Effector memory CD4-positive, alpha-beta T cell (primary cell): ENCODE measurements around the gene ATP13A4.

Experiments
- DNase-seq, 3 donors: peaks; one replicate each; pipeline ENCODE4 v3.0.0-alpha.2; 2020
- H3K27ac ChIP-seq: 2 replicates; pipeline ENCODE4 v1.7.0; 2013; ENCODE audit warnings: mild to moderate bottlenecking, low read length, moderate library complexity; ENCODE audit not compliant: insufficient read depth, poor library complexity, severe bottlenecking
- H3K27me3 ChIP-seq: replicated peaks from 2 replicates; pipeline ENCODE4 v1.7.0; 2013; ENCODE audit warnings: mild to moderate bottlenecking, low read length; ENCODE audit not compliant: insufficient read depth, control insufficient read depth, poor library complexity, severe bottlenecking
- H3K36me3 ChIP-seq: 2 replicates; pipeline ENCODE4 v1.7.0; 2013; ENCODE audit warnings: mild to moderate bottlenecking, low read length, moderate library complexity; ENCODE audit not compliant: control insufficient read depth, insufficient read depth
- H3K4me1 ChIP-seq: 2 replicates; pipeline ENCODE4 v1.7.0; 2013; ENCODE audit warnings: low read length, mild to moderate bottlenecking; ENCODE audit not compliant: control insufficient read depth, insufficient read depth, poor library complexity, severe bottlenecking
- H3K4me3 ChIP-seq: 2 replicates; pipeline ENCODE4 v1.7.0; 2013; ENCODE audit warnings: low read length, low read depth, mild to moderate bottlenecking; ENCODE audit not compliant: insufficient read depth, poor library complexity, severe bottlenecking
- H3K9me3 ChIP-seq: 2 replicates; pipeline ENCODE4 v1.7.0; 2013; ENCODE audit warnings: mild to moderate bottlenecking, low read length, moderate library complexity; ENCODE audit not compliant: control insufficient read depth

Gene ATP13A4

DNA sequence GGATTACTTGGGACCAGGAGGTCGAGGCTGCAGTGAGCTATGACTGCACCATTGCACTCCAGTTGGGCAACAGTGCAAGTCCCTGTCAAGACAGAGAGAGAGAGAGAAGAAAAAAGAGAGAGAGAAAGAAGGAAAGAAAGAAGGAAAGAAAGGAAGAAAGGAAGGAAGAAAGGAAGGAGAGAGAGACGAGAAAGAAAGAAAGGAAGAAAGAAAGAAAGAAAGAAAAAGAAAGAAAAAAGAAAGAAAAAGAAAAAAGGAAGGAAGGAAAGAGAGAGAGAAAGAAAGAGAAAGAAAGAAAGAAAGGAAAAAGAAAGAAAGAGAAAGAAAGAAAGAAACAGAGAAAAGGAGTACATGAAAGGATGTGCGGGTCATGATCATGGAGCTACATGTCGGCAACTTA lies 80.2 kb downstream of the ATP13A4 start:
- no peak overlapping the region for H3K27ac ChIP-seq
- H3K4me3 ChIP-seq, result no peak overlapping the region
- H3K36me3 ChIP-seq, result no peaks in the 10 kb centered on the region
- no peaks in the 10 kb centered on the region for H3K27me3 ChIP-seq
- H3K9me3 ChIP-seq, result no peaks in the 10 kb centered on the region
- no peak for DNase-seq
- H3K4me1 ChIP-seq, result no peaks in the 10 kb centered on the region

DNA sequence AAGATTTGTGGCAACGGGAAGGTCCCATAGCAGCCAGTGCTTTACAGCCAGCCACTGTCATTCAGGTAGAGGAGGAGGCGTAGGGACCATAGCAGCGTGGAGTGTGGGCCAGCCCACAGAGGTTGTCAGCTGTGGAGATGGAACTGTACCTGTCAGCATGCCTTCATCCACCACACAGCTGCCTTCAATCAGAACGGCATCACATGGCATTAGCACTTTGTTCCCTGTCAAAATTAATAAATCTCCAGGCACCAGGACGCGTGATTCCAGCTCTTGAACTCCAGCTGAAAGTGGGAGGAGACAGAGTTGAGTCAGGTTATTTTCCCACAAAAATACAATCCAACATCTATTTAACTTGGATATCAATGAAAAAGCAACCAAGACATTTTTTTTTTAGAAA lies 84.0 kb downstream of the ATP13A4 start:
- no peaks in the 10 kb centered on the region for H3K9me3 ChIP-seq
- H3K4me1 ChIP-seq, result no peaks in the 10 kb centered on the region
- DNase-seq, result no peak
- H3K27me3 ChIP-seq, result no peaks in the 10 kb centered on the region
- no peak overlapping the region for H3K4me3 ChIP-seq
- no peak overlapping the region for H3K27ac ChIP-seq
- no peaks in the 10 kb centered on the region for H3K36me3 ChIP-seq

DNA sequence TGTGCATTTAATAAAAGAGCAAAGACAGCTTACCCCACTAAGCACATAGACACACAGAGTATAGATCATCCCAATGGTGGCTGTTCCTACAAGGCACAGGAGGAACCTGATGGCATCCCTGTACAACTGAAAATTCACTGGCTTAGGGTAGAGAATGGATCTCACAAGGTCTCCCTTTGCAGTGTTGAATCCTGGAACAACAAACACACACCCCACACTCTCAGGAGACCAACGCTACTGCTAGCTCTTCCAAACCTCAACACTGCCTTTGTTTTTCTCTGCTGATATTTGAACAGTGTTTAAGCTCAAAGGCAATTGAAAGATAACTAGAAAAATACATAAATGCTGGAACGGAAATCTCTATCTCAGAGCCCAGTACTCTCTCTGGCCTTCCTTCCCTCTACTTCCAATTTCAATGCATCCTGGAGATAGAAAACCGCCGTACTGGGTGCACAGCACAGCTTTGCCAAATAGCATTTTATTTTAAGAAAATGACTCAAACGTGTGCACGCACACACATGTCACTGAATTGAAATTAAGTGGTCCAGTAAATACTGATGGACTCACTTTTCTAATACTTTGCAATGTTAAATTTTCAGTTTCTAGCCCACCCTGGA lies 88.6 kb downstream of the ATP13A4 start:
- Histone ChIP-seq H3K36me3 (no peaks in the 10 kb centered on the region), H3K9me3 (no peaks in the 10 kb centered on the region), H3K27ac (no peak overlapping the region), H3K4me1 (no peaks in the 10 kb centered on the region), H3K27me3 (no peaks in the 10 kb centered on the region), H3K4me3 (no peak overlapping the region)
- no peak for DNase-seq

DNA sequence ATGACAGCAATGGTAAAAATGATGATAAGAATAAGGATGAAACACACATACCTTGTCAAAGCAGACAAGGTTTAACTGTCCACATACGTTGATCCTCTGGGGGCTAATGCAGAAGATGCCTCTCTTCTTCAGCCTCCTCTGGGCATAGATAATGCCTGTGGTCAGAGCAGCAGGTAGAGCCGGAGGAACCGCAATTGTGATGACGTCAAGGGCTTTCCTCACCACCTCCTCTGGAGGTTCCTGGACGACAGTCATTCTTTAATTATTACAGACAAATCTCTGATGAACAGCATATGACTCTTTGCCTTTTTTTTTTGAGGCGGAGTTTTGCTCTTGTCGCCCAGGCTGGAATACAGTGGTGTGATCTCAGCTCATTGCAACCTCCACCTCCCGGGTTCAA lies 89.8 kb downstream of the ATP13A4 start:
- Histone ChIP-seq H3K4me1 (no peaks in the 10 kb centered on the region), H3K36me3 (no peaks in the 10 kb centered on the region), H3K27ac (no peak overlapping the region), H3K27me3 (no peaks in the 10 kb centered on the region), H3K9me3 (no peaks in the 10 kb centered on the region), H3K4me3 (no peak overlapping the region)
- DNase-seq, result no peak

DNA sequence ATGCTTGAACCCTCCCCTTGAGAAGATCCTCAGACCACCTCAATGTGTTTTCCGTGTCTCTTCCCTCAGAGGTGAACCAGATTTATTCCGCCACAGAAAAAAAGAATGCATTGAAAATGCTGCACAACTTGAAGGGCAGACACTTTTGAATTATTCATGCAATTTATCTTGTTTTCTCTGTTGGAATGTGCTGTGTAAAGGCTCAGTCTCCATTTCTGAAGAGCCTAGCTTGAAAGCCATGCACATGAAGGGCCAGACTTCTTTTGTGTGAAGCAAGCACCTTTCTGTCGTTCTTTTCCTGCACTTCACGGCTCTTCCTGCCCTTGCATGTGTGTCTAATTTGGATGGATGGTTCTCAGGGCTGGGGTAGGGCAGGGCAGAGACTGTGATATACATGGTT lies 97.2 kb downstream of the ATP13A4 start:
- no peak overlapping the region for H3K27ac ChIP-seq
- H3K9me3 ChIP-seq, result no peaks in the 10 kb centered on the region
- no peak for DNase-seq
- H3K4me3 ChIP-seq, result no peak overlapping the region
- no peaks in the 10 kb centered on the region for H3K4me1 ChIP-seq
- no peaks in the 10 kb centered on the region for H3K36me3 ChIP-seq
- H3K27me3 ChIP-seq, result no peaks in the 10 kb centered on the region

DNA sequence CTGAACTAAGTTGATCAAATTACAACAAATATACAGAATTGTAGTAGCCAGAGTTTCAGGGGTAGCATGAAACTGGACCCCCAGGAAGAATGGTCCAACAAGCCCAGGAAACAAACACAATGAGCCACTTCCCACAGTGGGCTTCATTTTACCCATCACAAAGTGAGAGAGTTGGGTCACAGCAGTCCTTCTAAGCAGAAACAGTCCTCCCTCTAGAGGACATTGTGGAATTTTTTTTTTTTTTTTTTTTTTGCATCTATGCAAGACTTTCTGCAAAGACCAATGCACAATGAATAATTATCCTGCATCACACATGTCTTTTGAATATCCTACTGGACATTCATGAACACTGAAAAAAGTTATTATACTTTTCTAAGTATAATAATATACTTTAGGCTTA lies 102.4 kb downstream of the ATP13A4 start:
- no peaks in the 10 kb centered on the region for H3K36me3 ChIP-seq

DNA sequence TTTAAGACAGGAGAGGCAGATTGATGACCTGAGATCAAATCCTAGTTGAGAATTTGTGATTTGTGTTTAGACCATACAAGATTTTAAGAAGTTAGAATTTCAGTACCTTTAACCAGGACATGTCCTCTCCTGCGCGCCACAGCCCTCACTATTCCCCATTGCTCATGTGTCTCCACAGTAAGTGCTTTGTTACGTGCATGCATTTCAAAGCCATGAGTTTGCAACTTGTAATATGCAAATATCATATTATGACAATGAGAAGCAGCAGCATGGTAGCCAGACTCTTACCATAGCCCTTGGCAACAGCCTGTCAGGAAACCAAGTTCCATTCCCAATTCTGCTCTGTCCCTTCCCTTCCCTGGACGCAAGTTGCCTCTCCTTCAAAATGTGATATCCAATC lies 102.8 kb downstream of the ATP13A4 start:
- Histone ChIP-seq H3K4me3 (no peak overlapping the region), H3K36me3 (no peaks in the 10 kb centered on the region), H3K9me3 (no peaks in the 10 kb centered on the region)

More for the DNA sequence above, 102.4 kb downstream of the ATP13A4 start:
- no peak overlapping the region for H3K4me3 ChIP-seq
- no peak for DNase-seq
- H3K27me3 ChIP-seq, result no peaks in the 10 kb centered on the region
- H3K4me1 ChIP-seq, result no peaks in the 10 kb centered on the region
- H3K27ac ChIP-seq, result no peak overlapping the region
- no peaks in the 10 kb centered on the region for H3K9me3 ChIP-seq

DNA sequence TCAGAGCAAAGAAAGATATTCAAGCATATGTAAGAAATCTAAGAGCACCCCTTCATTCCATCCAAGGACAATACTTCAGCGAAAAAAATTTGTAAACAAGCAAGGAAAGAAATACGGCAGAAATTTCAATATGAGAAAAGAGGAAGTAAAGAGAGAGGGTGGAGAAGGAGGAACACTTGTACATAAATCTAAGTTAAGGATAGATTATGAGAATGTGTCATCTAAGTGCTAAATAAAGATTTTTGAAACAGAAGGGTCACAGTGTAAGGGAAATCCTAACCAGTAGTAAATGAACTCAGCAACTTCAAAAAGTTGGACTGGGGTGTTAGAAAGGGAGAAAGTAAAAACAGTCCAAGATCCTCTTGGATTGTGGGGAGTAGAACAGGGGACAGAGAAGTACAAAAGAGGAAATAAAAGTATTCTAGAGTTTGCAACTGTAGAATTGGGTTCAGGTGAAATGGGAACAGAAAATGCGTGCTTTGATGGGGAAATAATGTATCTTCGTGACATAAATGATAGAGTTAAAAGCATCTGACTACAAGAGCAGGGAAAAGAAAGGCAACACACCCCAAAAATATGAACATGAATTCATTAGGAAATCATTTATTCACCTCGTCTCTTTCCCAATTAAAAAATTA lies 107.6 kb downstream of the ATP13A4 start:
- no peak overlapping the region for H3K27ac ChIP-seq
- H3K9me3 ChIP-seq, result no peaks in the 10 kb centered on the region
- H3K27me3 ChIP-seq, result no peaks in the 10 kb centered on the region
- H3K4me1 ChIP-seq, result no peaks in the 10 kb centered on the region
- DNase-seq, result no peak
- H3K36me3 ChIP-seq, result no peaks in the 10 kb centered on the region
- no peak overlapping the region for H3K4me3 ChIP-seq

More for the DNA sequence above, 102.8 kb downstream of the ATP13A4 start:
- DNase-seq, result no peak
- Histone ChIP-seq H3K27ac (no peak overlapping the region), H3K4me1 (no peaks in the 10 kb centered on the region), H3K27me3 (no peaks in the 10 kb centered on the region)

DNA sequence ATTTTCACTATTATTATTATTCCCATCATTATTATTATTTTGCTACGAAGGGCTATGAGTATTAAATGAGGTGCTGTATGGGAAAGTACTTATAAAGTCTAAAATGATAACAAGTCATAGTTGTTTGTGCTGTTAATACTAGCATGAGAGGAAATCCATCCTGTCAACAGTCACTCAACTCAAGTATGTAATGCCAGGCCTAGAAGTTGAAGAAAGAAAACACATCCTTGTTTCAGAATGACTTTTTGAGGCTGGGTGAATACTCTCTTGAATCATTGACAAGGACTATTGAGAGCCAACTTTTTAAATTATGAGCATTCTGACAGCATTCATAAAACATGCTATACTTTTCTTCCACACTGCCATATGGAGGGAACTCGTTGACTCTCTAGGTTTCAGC lies 115.3 kb downstream of the ATP13A4 start:
- Histone ChIP-seq H3K27me3 (no peaks in the 10 kb centered on the region), H3K4me1 (no peaks in the 10 kb centered on the region), H3K27ac (no peak overlapping the region), H3K36me3 (no peaks in the 10 kb centered on the region), H3K9me3 (no peaks in the 10 kb centered on the region), H3K4me3 (no peak overlapping the region)
- DNase-seq, result no peak

DNA sequence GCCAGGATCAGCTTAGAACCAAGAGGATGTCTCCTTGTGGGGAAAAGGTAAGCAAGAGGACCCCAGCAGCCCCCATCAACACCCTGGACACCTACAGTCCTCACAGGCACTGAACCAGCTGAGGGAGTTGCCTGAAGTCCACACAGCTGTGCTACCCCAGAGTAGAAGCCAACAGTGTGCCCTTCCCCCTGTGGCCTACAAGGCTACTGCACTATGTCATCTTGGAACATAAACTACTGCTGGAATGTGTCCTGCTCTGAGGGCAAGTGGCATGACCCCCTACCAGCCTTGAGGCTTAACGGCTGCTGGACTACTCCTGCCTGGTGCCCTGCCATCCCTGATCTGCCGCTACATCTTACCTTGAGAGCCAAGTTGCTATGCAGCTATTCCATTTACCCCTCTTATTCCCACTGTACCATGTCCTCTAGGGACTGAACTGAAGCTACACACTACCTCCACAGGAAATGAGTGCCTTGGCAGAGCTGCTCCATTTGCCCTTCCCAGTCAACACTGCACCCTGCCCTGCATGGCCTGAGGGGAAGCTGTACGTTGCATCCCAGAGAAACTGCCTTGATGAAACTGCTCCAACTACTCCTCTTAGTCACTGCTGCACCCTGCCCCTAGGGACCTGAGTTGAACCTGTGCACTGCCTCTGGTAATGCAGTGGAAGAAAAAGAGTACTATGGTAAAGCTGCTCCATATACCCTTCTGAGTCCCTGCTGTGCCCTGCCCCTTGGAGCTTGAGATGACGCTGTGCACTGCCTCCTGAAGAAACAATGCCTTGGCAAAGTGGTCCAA lies 135.9 kb downstream of the ATP13A4 start:
- H3K4me3 ChIP-seq, result no peak overlapping the region

More for the DNA sequence above, 135.9 kb downstream of the ATP13A4 start:
- Histone ChIP-seq H3K36me3 (no peaks in the 10 kb centered on the region), H3K27me3 (no peaks in the 10 kb centered on the region), H3K9me3 (no peaks in the 10 kb centered on the region), H3K27ac (no peak overlapping the region), H3K4me1 (no peaks in the 10 kb centered on the region)
- DNase-seq, result no peak
